AG08395 (cell line): Measurements from ENCODE around the gene MTERF4.

ENCODE experiments used
- DNase-seq: peaks from one replicate; pipeline ENCODE4 v3.0.0; 2012; ENCODE audit warnings: mixed read lengths, low spot score

Gene MTERF4

GRCh38 chr2:241049739-241050623 is 52.1 kb downstream of the MTERF4 start:
- no peak for DNase-seq

DNA sequence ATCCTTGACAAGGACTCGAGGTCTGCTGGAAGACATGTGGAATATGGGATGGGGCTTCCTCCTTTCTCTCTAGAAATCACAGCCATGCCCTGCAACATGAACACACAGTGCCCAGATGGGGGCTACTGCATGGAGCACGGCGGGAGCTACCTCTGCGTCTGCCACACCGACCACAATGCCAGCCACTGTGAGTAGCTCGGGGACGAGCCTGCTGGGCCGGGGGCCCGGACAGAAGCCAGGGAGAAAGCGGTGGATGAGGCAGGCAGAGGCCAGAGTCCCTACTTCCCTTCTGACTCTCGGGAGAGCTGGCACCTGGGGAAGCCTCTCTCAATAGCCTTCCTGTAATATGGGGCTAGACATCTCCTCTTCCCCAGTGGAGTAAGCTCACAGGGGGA is 53.1 kb downstream of the MTERF4 start:
- DNase-seq: no peak

- DNase-seq: no peak
Measured at GRCh38 chr2:241048149-241048948, 53.7 kb downstream of the MTERF4 start.

GRCh38 chr2:241047253-241048010 is 54.7 kb downstream of the MTERF4 start:
- no peak for DNase-seq
